Smooth muscle cell (in vitro differentiated cells): ENCODE measurements around the gene DCAF11. TPM values are rescaled to one million over a fixed set of nuclear protein-coding genes. Genes with fewer than 3 reads are reported as not detected.

Experiments used
- DNase-seq: peaks from one replicate; lab custom pipeline; 2025; ENCODE audit not compliant: unreplicated experiment; lab: John Stamatoyannopoulos, UW
- H2AFZ ChIP-seq: fragments of 200-600 bp; sonication (generic); 2 replicates; pipeline ENCODE4 v1.6.0; 2016; ENCODE audit warnings: antibody characterized with exemption, low read depth, mild to moderate bottlenecking
- H3F3A ChIP-seq: fragments of 200-600 bp; sonication (generic); 2 replicates; pipeline ENCODE4 v1.6.0; 2017; ENCODE audit warnings: antibody characterized with exemption, low read depth
- H3K27ac ChIP-seq: fragments of 200-600 bp; sonication (generic); 2 replicates; pipeline ENCODE4 v1.5.1; 2016; ENCODE audit warnings: low read depth, mild to moderate bottlenecking
- H3K27me3 ChIP-seq: fragments of 200-600 bp; sonication (generic); 2 replicates; pipeline ENCODE4 v1.6.1; 2016; ENCODE audit warnings: low read depth, mild to moderate bottlenecking
- H3K36me3 ChIP-seq: fragments of 200-600 bp; sonication (generic); 2 replicates; pipeline ENCODE4 v1.5.1; 2016; ENCODE audit warnings: low read depth
- H3K4me1 ChIP-seq: fragments of 200-600 bp; sonication (generic); 2 replicates; pipeline ENCODE4 v1.5.1; 2016; ENCODE audit warnings: low read depth
- H3K4me2 ChIP-seq: fragments of 200-600 bp; sonication (generic); 2 replicates; pipeline ENCODE4 v1.6.0; 2016; ENCODE audit warnings: mild to moderate bottlenecking
- H3K4me3 ChIP-seq: fragments of 200-600 bp; sonication (generic); 2 replicates; pipeline ENCODE4 v1.5.1; 2016; ENCODE audit warnings: mild to moderate bottlenecking
- H3K79me2 ChIP-seq: fragments of 200-600 bp; sonication (generic); 2 replicates; pipeline ENCODE4 v1.6.0; 2016; ENCODE audit warnings: low read depth, mild to moderate bottlenecking
- H3K9ac ChIP-seq: fragments of 200-600 bp; sonication (generic); 2 replicates; pipeline ENCODE4 v1.6.0; 2016; ENCODE audit warnings: low read depth
- H3K9me3 ChIP-seq: fragments of 200-600 bp; sonication (generic); replicated peaks from 2 replicates; pipeline ENCODE4 v1.5.1; 2016; ENCODE audit warnings: low read depth
- H4K20me1 ChIP-seq: fragments of 200-600 bp; sonication (generic); 2 replicates; pipeline ENCODE4 v1.6.0; 2016; ENCODE audit warnings: low read depth
- CTCF ChIP-seq: fragments of 200-600 bp; sonication (generic); IDR thresholded peaks from 2 replicates; pipeline ENCODE4 v1.5.1; 2017; ENCODE audit warnings: borderline replicate concordance, mild to moderate bottlenecking, antibody characterized with exemption; ENCODE audit not compliant: insufficient read depth, poor library complexity, severe bottlenecking
- WGBS: methylation state at CpG from one replicate; pipeline ENCODE4 v1.1.7; 2016; ENCODE audit warnings: low lambda C conversion rate; 5-methylcytosine and 5-hydroxymethylcytosine counted together
- polyA plus RNA-seq: library from polyadenylated mRNA; unstranded; fragments of >200 nt; fragmentation: Nextera tagmentation; extraction: Ambion mirVana; gene quantifications from 2 replicates; pipeline ENCODE4 v1.2.1, GENCODE V29; 2016
- total RNA-seq: library from RNA; depleted of rRNA; stranded (reverse); fragments of >200 nt; gene quantifications from 2 replicates; pipeline ENCODE4 v1.2.3, GENCODE V29; 2014

Gene DCAF11
- total and polyA plus RNA-seq, 2 experiments from 2014 or later = 39.3 to 43.6 TPM

GRCh38 chr14:24115422-24116127, 998 bp downstream of the DCAF11 start:
- 9% methylated on average over 14 of the region's 14 CpGs for WGBS

GRCh38 chr14:24116128-24116814, 1.7 kb downstream of the DCAF11 start:
- no peaks in the 10 kb centered on the region for H3K27me3 ChIP-seq
- peaks cover 11% of the 10 kb centered on the region for H3K79me2 ChIP-seq

More at GRCh38 chr14:24115422-24116127, 998 bp downstream of the DCAF11 start:
- Histone ChIP-seq H3K9me3 (no peaks in the 10 kb centered on the region), H3K4me3 (peak overlapping the region; percentile 80), H3F3A (no peaks in the 10 kb centered on the region), H3K36me3 (no peaks in the 10 kb centered on the region), H3K4me1 (peaks cover 12% of the 10 kb centered on the region), H3K9ac (peak overlapping the region; percentile 94), H4K20me1 (no peaks in the 10 kb centered on the region), H3K79me2 (peaks cover 11% of the 10 kb centered on the region), H2AFZ (peak overlapping the region; percentile 80), H3K27ac (peak overlapping the region; percentile 97), H3K4me2 (peak overlapping the region; percentile 97), H3K27me3 (no peaks in the 10 kb centered on the region)
- no peak for DNase-seq
- TF ChIP-seq CTCF = no peak

GRCh38 chr14:24117179-24117578, 2.6 kb downstream of the DCAF11 start:
- Histone ChIP-seq H3K27me3 (no peaks in the 10 kb centered on the region), H3K9ac (no peak overlapping the region), H3K27ac (no peak overlapping the region), H3F3A (no peaks in the 10 kb centered on the region), H3K4me1 (peaks cover 12% of the 10 kb centered on the region), H2AFZ (no peak overlapping the region), H3K4me2 (no peak overlapping the region), H3K4me3 (no peak overlapping the region), H4K20me1 (no peaks in the 10 kb centered on the region), H3K36me3 (peaks cover 4% of the 10 kb centered on the region), H3K79me2 (peaks cover 11% of the 10 kb centered on the region), H3K9me3 (no peaks in the 10 kb centered on the region)
- DNase-seq = no peak
- TF ChIP-seq CTCF = no peak
- WGBS = 95% methylated on average over 6 of the region's 6 CpGs

More at GRCh38 chr14:24116128-24116814, 1.7 kb downstream of the DCAF11 start:
- no peak overlapping the region for H3K9ac ChIP-seq
- no peak for TF ChIP-seq CTCF
- H3K4me2 ChIP-seq = peak overlapping the region; percentile 97
- WGBS = 94% methylated on average over 6 of the region's 6 CpGs
- peaks cover under 1% of the 10 kb centered on the region for H3K36me3 ChIP-seq
- peaks cover 12% of the 10 kb centered on the region for H3K4me1 ChIP-seq
- no peaks in the 10 kb centered on the region for H4K20me1 ChIP-seq
- no peak overlapping the region for H3K27ac ChIP-seq
- no peaks in the 10 kb centered on the region for H3K9me3 ChIP-seq
- no peak overlapping the region for H2AFZ ChIP-seq
- peak overlapping the region; percentile 80 for H3K4me3 ChIP-seq
- H3F3A ChIP-seq = no peaks in the 10 kb centered on the region
- no peak for DNase-seq
